ENCODE results near the gene GP1BA. TPM values are rescaled to one million over a fixed set of nuclear protein-coding genes. Genes with fewer than 3 reads are reported as not detected.

Gene GP1BA
- total and polyA plus RNA-seq, 2 of the 8 experiments (the other 6 are each of a cell fraction or from before 2014, with no cell fraction given), result not detected

DNA sequence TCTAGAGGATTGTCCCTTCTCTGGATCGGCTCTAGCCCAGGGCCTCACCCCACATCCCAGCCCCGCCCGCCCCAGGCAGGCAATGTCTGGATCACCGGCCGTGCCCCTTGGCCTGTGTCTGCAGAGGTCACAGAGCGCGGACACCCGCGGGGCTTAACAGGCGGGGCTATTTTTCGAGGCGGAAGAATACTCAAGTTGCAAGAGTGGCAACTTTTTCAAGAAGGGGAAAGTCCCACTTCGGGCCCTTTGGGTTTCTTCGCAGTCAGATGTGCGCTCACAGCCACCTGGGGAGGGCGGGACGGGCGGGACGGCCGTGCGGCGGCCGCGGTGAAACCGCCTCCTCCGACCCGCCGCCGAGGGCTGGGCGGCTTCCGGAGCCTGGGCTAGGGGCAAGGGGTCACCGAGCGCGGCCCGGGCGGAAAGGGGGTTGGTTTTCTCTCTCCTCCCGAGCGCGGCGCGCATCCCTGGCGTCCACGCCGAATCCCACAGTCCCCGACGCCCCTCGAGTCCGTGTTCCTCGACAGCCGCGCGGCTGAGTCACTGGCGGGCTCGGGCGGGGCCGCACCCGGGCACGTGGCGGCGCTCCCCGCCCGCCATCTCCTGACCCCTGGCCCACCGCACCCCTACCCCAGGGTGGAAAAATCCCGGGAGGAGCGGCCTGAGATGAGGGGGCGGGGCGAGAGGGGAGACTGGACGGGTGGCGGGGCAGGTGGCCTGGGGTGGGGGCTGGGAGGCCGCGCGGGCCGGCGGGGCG lies 17.4 kb downstream of the GP1BA start (continued):
- TF ChIP-seq PHF8 (conservative IDR thresholded peaks at IDR 0.05; ENCODE audit: low read depth, low read length), result peak; percentile 44
- TF ChIP-seq HDAC2 (IDR thresholded peaks at IDR 0.05; ENCODE audit: borderline replicate concordance in 1 of 2, low read depth in 2 of 2, low read length in 2 of 2), result no peak
- TF ChIP-seq, protein P1, sequence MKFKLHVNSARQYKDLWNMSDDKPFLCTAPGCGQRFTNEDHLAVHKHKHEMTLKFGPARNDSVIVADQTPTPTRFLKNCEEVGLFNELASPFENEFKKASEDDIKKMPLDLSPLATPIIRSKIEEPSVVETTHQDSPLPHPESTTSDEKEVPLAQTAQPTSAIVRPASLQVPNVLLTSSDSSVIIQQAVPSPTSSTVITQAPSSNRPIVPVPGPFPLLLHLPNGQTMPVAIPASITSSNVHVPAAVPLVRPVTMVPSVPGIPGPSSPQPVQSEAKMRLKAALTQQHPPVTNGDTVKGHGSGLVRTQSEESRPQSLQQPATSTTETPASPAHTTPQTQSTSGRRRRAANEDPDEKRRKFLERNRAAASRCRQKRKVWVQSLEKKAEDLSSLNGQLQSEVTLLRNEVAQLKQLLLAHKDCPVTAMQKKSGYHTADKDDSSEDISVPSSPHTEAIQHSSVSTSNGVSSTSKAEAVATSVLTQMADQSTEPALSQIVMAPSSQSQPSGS (IDR thresholded peaks at IDR 0.05; ENCODE audit: low read length), result no peak
- TF ChIP-seq RAD21 (IDR thresholded peaks at IDR 0.05 in 1 of 2, conservative IDR thresholded peaks at IDR 0.05 in 1 of 2; ENCODE audit: low read depth in 2 of 2, low read length in 2 of 2), result no peak
- no peak for TF ChIP-seq NRF1 (IDR thresholded peaks at IDR 0.05; ENCODE audit: low read depth, low read length)
- TF ChIP-seq SIX5 (IDR thresholded peaks at IDR 0.05; ENCODE audit: low read depth, low read length), result no peak
- TF ChIP-seq, protein P2, sequence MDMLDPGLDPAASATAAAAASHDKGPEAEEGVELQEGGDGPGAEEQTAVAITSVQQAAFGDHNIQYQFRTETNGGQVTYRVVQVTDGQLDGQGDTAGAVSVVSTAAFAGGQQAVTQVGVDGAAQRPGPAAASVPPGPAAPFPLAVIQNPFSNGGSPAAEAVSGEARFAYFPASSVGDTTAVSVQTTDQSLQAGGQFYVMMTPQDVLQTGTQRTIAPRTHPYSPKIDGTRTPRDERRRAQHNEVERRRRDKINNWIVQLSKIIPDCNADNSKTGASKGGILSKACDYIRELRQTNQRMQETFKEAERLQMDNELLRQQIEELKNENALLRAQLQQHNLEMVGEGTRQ (IDR thresholded peaks at IDR 0.05; ENCODE audit: low read length), result no peak
- TF ChIP-seq JUN (IDR thresholded peaks at IDR 0.05; ENCODE audit: low read depth, low read length), result no peak
- TF ChIP-seq BACH1 (IDR thresholded peaks at IDR 0.05; ENCODE audit: low read length), result peak; percentile 46
- no peak for TF ChIP-seq JUND (IDR thresholded peaks at IDR 0.05; ENCODE audit: low read length)
- TF ChIP-seq CREB1 (IDR thresholded peaks at IDR 0.05), result no peak
- TF ChIP-seq CEBPB (IDR thresholded peaks at IDR 0.05; ENCODE audit: low read depth, low read length), result no peak
- no peak for TF ChIP-seq EP300 (IDR thresholded peaks at IDR 0.05; ENCODE audit: borderline replicate concordance in 1 of 2, low read depth in 2 of 2, low read length in 2 of 2)
- TF ChIP-seq TBP (IDR thresholded peaks at IDR 0.05; ENCODE audit: low read depth, low read length), result peak; percentile 68
- TF ChIP-seq RFX5 (IDR thresholded peaks at IDR 0.05; ENCODE audit: borderline replicate concordance, low read depth, low read length), result no peak
- TF ChIP-seq RXRA (IDR thresholded peaks at IDR 0.05; ENCODE audit: insufficient read depth, low read depth, low read length), result no peak
- TF ChIP-seq NANOG (IDR thresholded peaks at IDR 0.05; ENCODE audit: insufficient read depth, low read depth, low read length, poor library complexity, severe bottlenecking), result no peak
- no peak for TF ChIP-seq TCF12 (IDR thresholded peaks at IDR 0.05; ENCODE audit: low read depth, low read length)
- no peak for TF ChIP-seq ASH2L (IDR thresholded peaks at IDR 0.05; ENCODE audit: low read length)
- TF ChIP-seq POLR2AphosphoS5 (IDR thresholded peaks at IDR 0.05; ENCODE audit: low read depth, low read length), result no peak
- no peak for TF ChIP-seq POU5F1 (IDR thresholded peaks at IDR 0.05; ENCODE audit: low read depth, low read length)
- TF ChIP-seq, protein P3, sequence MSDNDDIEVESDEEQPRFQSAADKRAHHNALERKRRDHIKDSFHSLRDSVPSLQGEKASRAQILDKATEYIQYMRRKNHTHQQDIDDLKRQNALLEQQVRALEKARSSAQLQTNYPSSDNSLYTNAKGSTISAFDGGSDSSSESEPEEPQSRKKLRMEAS (IDR thresholded peaks at IDR 0.05), result peak; percentile 84
